ENCODE measurements around the gene ITGAD.
A peak's percentile ranks its signal among the peaks of the same experiment; 100 is the strongest.

Gene ITGAD

GRCh38 chr16:31365131-31365865 lies 27.8 kb upstream of the ITGAD start:
- DNase-seq = no peak

DNA sequence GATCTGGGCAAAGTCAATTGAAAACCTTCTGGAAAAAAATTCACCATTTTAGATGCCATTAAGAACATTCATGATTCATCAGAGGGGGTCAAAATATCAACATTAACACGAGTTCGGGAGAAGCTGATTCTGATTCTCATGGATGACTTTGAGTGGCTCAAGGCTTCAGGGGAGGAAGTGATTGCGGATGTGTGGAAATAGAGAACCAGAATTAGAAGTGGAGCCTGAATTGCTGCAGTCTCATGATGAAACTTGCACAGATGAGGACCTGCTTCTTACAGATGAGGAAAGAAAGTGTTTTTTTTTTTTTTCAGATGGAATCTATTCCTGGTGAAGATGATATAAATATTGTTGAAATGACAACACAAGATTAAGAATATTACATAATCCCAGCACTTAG lies 25.3 kb upstream of the ITGAD start:
- peak; percentile 21 for DNase-seq

GRCh38 chr16:31371008-31371407 lies 22.1 kb upstream of the ITGAD start:
- no peak for DNase-seq

DNA sequence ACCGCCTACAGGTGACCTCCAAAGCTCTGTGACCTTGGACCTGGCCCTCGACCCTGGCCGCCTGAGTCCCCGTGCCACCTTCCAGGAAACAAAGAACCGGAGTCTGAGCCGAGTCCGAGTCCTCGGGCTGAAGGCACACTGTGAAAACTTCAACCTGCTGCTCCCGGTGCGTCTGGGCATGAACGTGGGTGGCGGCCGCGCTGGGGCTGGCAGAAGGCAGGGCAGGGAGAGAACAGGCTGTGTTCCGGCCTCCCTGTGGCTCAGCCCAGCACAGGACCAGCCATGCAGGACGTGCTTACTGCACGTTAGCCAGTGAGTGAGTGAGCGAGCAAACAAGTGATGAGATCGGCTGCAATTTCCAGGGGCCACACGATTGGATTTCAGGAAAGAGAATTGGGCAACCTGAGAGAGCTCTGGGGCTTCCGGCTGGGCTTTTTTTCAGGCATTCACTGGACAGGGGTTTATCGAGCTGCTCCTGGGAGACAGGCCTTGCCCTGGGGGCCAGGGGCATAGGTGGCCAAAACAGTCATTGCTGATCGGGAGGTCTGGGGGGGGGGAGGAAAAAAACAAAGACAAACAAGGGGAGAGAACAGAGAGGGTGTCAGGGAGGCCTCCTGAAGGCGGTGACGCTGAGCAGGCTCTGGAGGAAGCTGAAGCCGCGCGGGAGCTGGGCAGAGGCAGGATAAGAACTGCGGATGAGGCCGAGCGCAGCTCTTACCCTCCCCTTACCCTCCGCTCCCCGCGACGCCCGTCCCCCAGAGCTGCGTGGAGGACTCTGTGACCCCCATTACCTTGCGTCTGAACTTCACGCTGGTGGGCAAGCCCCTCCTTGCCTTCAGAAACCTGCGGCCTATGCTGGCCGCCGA lies 21.3 kb upstream of the ITGAD start:
- no peak for DNase-seq

DNA sequence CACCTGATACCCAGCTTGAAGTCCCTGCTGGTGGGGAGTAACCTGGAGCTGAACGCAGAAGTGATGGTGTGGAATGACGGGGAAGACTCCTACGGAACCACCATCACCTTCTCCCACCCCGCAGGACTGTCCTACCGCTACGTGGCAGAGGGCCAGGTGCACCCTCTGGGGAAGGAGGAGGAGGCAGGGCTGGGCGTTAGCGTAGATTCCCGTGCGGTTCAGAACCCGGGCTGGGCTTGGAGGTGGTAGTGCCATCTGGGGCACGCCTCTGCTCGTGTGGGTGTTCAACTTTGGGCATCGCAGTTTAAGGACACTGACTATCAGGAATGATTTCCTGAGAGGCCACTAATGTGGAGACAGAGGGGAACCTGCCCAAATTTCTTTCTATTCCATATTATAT lies 19.9 kb upstream of the ITGAD start:
- no peak for DNase-seq

GRCh38 chr16:31375231-31375630 lies 17.9 kb upstream of the ITGAD start:
- no peak for DNase-seq

- no peak for DNase-seq
These were observed 16.4 kb upstream of the ITGAD start for GRCh38 chr16:31376705-31377104.

GRCh38 chr16:31377210-31377903 lies 15.8 kb upstream of the ITGAD start:
- no peak for DNase-seq

GRCh38 chr16:31380201-31380600 lies 12.9 kb upstream of the ITGAD start:
- DNase-seq = no peak

DNA sequence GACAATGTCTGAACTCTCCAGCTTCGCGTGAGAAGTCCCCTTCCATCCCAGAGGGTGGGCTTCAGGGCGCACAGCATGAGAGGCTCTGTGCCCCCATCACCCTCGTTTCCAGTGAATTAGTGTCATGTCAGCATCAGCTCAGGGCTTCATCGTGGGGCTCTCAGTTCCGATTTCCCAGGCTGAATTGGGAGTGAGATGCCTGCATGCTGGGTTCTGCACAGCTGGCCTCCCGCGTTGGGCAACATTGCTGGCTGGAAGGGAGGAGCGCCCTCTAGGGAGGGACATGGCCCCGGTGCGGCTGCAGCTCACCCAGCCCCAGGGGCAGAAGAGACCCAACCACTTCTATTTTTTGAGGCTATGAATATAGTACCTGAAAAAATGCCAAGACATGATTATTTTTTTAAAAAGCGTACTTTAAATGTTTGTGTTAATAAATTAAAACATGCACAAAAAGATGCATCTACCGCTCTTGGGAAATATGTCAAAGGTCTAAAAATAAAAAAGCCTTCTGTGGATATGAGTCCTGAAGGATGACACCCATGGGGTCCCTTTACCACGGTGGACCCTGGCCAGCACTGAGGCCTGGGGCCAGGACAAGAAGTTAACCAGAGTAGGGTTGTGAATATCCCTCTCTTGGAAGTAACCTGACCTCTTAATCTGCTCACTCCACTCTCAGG lies 10.5 kb upstream of the ITGAD start:
- DNase-seq = peak; percentile 3

DNA sequence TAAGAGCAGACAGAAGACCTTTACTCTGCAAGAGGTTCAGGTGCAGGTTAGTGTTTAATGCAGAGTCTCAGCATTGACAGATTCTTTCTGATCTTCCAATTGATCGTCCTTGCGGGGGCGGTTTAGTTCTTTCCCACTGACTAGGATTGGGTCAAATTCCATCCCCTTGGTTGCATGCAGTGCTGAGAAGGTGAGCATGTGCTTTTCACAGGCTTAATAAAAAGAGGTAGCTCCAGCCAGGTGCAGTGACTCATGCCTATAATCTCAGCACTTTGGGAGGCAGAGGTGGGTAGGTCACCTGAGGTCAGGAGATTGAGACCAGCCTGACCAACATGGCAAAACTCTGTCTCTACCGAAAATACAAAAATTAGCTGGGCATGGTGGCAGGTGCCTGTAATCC lies 7.5 kb upstream of the ITGAD start:
- no peak for DNase-seq

- no peak for DNase-seq
These were observed 6.8 kb upstream of the ITGAD start for GRCh38 chr16:31386157-31386984.

DNA sequence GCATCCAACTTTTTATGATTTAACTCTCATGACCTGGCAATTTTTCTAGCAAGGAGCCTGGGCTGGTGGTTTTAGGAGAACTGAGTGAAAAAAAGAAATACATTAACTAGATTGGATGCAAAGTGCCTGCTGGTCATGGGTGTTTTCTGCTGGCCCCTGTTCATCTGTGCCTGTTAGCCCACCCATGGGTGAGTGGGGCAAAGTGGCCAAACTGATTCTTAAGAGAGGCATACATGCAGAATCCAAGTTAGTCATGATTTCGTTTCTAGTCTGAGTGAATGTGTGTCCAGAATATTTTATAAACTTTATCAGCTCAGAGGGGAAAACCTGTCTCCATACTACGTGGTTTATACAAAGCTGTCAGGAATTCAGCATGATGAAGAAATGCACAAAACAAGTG lies 4.6 kb upstream of the ITGAD start:
- no peak for DNase-seq

GRCh38 chr16:31390504-31391041 lies 2.6 kb upstream of the ITGAD start:
- no peak for DNase-seq

- DNase-seq = no peak
These were observed 2.5 kb downstream of the ITGAD start for GRCh38 chr16:31395647-31396046.

DNA sequence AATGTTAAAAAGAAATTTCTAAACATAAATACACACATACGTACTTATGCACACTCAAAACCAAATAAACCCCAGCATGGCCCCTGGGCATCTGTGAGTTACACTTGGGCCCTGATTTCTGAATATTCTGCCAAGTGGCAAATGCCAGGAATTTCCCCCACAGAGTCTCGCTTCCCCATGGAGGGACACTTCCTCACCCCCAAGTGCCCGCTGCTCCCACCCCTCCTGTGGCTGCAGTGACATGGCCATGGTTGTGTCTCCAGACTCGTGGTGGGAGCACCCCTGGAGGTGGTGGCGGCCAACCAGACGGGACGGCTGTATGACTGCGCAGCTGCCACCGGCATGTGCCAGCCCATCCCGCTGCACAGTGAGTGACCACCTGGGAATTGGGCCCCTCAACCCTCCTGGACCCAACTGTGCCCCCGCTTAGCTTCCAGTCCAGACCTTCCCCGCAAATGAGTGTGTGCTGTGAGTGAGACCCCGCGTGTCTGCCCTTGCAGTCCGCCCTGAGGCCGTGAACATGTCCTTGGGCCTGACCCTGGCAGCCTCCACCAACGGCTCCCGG lies 4.0 kb downstream of the ITGAD start:
- no peak for DNase-seq

- no peak for DNase-seq
These were observed 4.6 kb downstream of the ITGAD start for GRCh38 chr16:31397701-31398100.

GRCh38 chr16:31400191-31400590 lies 7.1 kb downstream of the ITGAD start:
- DNase-seq = no peak

GRCh38 chr16:31401436-31401835 lies 8.3 kb downstream of the ITGAD start:
- DNase-seq = no peak

GRCh38 chr16:31402687-31403086 lies 9.6 kb downstream of the ITGAD start:
- no peak for DNase-seq

- DNase-seq = no peak
These were observed 10.6 kb downstream of the ITGAD start for GRCh38 chr16:31403590-31404352.

Measured in midbrain (tissue), 1 donor.